Dendritic cell treated with granulocyte-macrophage colony-stimulating factor and Interleukin-4, amounts not matched to agents 40 ng/mL and 50 ng/mL, for 4 days (primary cell): Measurements from ENCODE around the gene HPSE2.
A peak's percentile ranks its signal among the peaks of the same experiment; 100 is the strongest.

Experiments used
- H3K27ac Mint-ChIP-seq: one replicate; pipeline ENCODE4 v1.8.0; 2022; ENCODE audit warnings: mild to moderate bottlenecking, mixed read lengths
- H3K27me3 Mint-ChIP-seq: one replicate; pipeline ENCODE4 v1.8.0; 2022; ENCODE audit warnings: mild to moderate bottlenecking, mixed read lengths
- H3K36me3 Mint-ChIP-seq: one replicate; pipeline ENCODE4 v1.8.0; 2022; ENCODE audit warnings: low read depth, mixed read lengths
- H3K4me1 Mint-ChIP-seq: one replicate; pipeline ENCODE4 v1.8.0; 2022; ENCODE audit warnings: low read depth, mixed read lengths
- H3K4me3 Mint-ChIP-seq: one replicate; pipeline ENCODE4 v1.8.0; 2022; ENCODE audit warnings: mild to moderate bottlenecking, moderate library complexity, mixed read lengths
- H3K9me3 Mint-ChIP-seq: one replicate; pipeline ENCODE4 v1.8.0; 2022; ENCODE audit warnings: mixed read lengths
- intact Hi-C: fragments of 100-400 bp; cut with micrococcal nuclease; formaldehyde crosslinking; loops from one replicate; pipeline ENCODE4 v1.15.0; 2022

HPSE2 gene

DNA sequence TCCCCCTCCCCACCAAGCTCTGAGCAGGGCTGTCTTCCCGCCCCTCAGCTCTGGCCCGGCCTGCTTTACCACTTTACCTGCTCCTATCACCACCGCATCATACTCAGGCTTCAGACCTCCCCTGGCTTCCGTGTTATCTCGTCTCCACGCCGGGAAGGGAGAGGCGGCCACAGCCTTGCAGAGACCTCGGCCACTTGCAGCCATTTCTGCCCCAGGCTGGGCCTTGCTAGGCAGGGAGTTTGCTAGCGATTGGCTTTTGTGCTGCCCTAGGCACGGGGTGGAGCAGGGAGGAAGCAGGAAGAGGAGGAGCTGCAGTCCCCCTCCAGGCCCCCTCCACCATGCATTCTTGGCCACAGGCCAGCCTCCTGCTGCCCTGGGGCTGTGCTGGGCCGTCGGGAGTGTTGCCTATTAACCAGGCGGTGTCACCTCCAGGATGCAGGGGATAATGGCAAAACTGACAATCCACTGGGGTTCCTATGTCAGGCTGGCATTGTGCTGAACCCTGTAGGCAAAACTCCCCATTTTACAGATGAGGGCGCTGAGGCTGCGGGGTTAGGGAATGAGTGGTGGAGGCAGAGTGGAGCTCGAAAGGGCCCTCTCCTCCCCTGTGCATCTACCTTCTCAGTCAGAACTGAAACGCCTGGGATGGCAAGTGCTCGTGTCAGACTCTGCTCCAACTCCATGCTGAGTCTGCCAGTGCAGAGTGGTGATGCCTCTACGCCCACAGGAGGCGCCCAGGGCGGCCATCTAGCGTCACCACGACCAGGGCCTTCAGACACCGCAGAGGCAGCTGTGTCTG lies 820.5 kb downstream of the HPSE2 start, which contains the start of gene PYROXD2:
Gene PYROXD2, minus strand, starts transcription at position 251 of the 799 bp plus-strand sequence. Its CDS starts 47 bp downstream, at position 204.
- intact Hi-C loops, result no loop called here
- H3K36me3 Mint-ChIP-seq, result peaks cover 66% of the 10 kb centered on the region
- peak within 1 kb of the TSS; percentile 86 for H3K27ac Mint-ChIP-seq
- H3K4me3 Mint-ChIP-seq, result peak within 1 kb of the TSS; percentile 92
- H3K9me3 Mint-ChIP-seq, result no peaks in the 10 kb centered on the region
- H3K27me3 Mint-ChIP-seq, result no peaks in the 10 kb centered on the region
- H3K4me1 Mint-ChIP-seq, result peaks cover 47% of the 10 kb centered on the region

DNA sequence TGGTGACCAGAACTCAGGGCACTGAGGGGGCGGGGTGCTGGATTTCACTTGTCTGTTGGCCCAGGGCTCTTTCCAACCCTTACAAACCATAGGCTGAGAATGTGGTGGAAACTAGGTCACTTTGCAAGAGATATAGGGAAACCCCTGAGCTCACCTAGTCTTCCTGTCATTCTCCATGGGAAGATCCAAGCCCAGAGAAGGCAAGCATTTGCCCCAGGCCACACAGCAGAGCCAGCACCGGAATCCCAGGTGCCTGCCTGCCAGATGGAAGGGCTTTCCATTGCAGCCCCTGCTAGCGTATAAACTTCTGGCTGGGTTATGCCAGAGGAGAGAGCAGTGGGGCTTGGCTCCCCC lies 821.1 kb downstream of the HPSE2 start:
- Mint-ChIP-seq H3K36me3 (peaks cover 60% of the 10 kb centered on the region), H3K27ac (peak overlapping the region; percentile 86), H3K4me1 (peaks cover 47% of the 10 kb centered on the region), H3K4me3 (peak overlapping the region; percentile 92), H3K9me3 (no peaks in the 10 kb centered on the region), H3K27me3 (no peaks in the 10 kb centered on the region)
- intact Hi-C loops, result no loop called here

- intact Hi-C loops, result no loop called here
- no peak overlapping the region for H3K4me3 Mint-ChIP-seq
These were observed 823.9 kb downstream of the HPSE2 start for GRCh38 chr10:98411768-98412167.

DNA sequence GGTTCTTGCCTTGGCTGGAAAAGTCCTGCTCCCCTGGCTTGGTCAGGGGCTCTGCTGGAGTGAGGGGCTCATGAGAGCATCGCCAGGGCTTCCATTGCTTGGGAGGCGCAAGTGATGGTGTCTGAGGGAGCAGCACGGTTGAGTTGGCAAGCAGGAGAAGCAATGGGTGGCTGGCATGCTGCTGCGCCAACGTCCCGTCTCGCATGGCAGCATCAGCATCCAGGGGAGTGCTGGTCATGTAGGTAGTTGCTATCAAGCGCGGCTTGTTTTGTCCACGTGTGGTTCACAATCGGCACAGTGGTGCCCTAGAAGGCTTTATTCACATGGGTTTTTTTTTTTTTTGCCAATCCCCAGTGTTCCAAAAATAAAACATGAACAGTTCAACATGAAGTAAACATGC lies 824.5 kb downstream of the HPSE2 start:
- no peaks in the 10 kb centered on the region for H3K27me3 Mint-ChIP-seq
- H3K27ac Mint-ChIP-seq, result peak overlapping the region; percentile 41
- peaks cover 30% of the 10 kb centered on the region for H3K36me3 Mint-ChIP-seq
- intact Hi-C loops, result no loop called here
- H3K9me3 Mint-ChIP-seq, result no peaks in the 10 kb centered on the region
- H3K4me3 Mint-ChIP-seq, result no peak overlapping the region
- H3K4me1 Mint-ChIP-seq, result peaks cover 40% of the 10 kb centered on the region

More at GRCh38 chr10:98411768-98412167, 823.9 kb downstream of the HPSE2 start:
- H3K27me3 Mint-ChIP-seq, result no peaks in the 10 kb centered on the region
- H3K4me1 Mint-ChIP-seq, result peaks cover 46% of the 10 kb centered on the region
- H3K9me3 Mint-ChIP-seq, result no peaks in the 10 kb centered on the region
- peaks cover 32% of the 10 kb centered on the region for H3K36me3 Mint-ChIP-seq
- H3K27ac Mint-ChIP-seq, result peak overlapping the region; percentile 41

DNA sequence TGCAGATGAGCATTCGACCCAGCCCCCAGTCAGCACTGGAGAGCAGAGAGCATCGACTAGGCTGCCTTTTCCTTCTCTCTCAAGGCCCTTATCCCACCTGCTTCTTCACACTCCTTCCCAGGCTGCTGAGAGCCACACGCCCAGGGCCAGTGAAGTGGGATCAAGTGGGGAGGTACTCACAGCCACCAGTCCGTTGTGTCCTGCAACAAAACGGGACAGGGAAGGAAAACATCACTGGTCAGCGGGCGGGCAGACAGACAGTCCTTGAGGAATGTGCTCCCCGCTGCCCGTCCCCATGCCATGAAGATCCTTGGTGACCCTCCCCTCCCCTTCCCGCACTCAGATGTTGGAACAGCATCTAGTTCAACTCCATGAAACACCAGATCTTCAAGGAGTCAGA lies 824.9 kb downstream of the HPSE2 start:
- H3K36me3 Mint-ChIP-seq, result peaks cover 30% of the 10 kb centered on the region
- H3K27ac Mint-ChIP-seq, result peak overlapping the region; percentile 41
- intact Hi-C loops, result no loop called here
- H3K4me1 Mint-ChIP-seq, result peaks cover 36% of the 10 kb centered on the region
- no peak overlapping the region for H3K4me3 Mint-ChIP-seq
- no peaks in the 10 kb centered on the region for H3K27me3 Mint-ChIP-seq
- no peaks in the 10 kb centered on the region for H3K9me3 Mint-ChIP-seq

DNA sequence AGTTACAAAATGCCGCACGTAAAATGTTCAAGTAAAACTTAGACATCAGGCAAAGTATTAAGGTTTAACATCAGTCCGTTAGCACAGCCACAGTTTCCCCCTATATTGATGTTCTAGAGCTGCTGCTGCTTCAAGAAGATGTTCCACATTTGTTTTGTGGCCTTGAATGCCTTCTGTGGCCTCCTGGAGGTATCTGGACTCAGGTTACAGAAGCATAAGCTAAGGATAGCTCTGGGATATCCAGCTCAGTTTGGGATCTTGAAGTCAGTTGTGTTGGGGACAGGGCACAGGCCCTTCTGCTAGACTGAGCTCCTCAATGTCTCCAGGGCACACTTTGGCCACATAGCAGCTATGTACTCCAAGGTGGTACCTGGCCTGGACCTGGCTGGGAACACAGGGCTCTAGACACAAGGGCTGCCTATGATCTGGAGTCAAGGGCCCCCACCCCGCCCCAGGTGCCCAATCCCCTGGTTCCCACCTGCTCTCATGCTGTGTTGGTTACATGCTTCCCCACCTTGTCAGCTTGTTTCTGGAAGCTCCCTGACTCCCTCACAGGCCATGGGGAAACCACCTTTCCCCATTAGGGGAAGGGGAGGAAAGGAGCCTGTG lies 825.4 kb downstream of the HPSE2 start:
- Mint-ChIP-seq H3K36me3 (peaks cover 29% of the 10 kb centered on the region), H3K9me3 (no peaks in the 10 kb centered on the region), H3K4me3 (no peak overlapping the region)

DNA sequence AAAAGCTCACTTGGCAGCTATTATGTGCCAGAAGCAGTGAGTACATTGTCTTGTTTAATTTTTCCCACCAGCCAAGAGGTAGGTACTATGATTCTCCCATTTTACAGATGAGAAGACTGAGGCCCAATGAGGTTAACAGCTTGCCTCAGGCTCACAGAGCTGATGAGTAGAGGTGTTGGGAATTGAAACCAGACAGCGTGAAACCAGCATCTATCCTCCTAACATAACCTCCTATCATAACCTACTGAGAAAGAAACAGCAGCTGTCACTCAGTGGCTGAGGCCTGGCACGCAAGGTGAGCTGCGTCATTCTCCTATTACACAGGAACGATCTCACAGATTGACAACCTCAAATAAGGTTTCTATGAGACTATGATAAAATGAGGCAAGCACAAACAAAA lies 826.9 kb downstream of the HPSE2 start:
- H3K36me3 Mint-ChIP-seq, result peaks cover 23% of the 10 kb centered on the region

More for the DNA sequence above, 825.4 kb downstream of the HPSE2 start:
- Mint-ChIP-seq H3K27ac (no peak overlapping the region), H3K4me1 (peaks cover 31% of the 10 kb centered on the region), H3K27me3 (no peaks in the 10 kb centered on the region)
- intact Hi-C loops, result no loop called here

GRCh38 chr10:98407744-98408241 lies 827.9 kb downstream of the HPSE2 start:
- no peak overlapping the region for H3K4me3 Mint-ChIP-seq
- peaks cover 22% of the 10 kb centered on the region for H3K4me1 Mint-ChIP-seq
- H3K9me3 Mint-ChIP-seq, result no peaks in the 10 kb centered on the region
- H3K36me3 Mint-ChIP-seq, result peaks cover 33% of the 10 kb centered on the region
- H3K27ac Mint-ChIP-seq, result no peak overlapping the region
- no peaks in the 10 kb centered on the region for H3K27me3 Mint-ChIP-seq
- intact Hi-C loops, result no loop called here

More for the DNA sequence above, 826.9 kb downstream of the HPSE2 start:
- H3K4me3 Mint-ChIP-seq, result no peak overlapping the region
- no peak overlapping the region for H3K27ac Mint-ChIP-seq
- H3K27me3 Mint-ChIP-seq, result no peaks in the 10 kb centered on the region
- H3K9me3 Mint-ChIP-seq, result no peaks in the 10 kb centered on the region
- peaks cover 18% of the 10 kb centered on the region for H3K4me1 Mint-ChIP-seq
- intact Hi-C loops, result no loop called here
